GM21526 (cell line): Measurements from ENCODE around the gene CENPO.
A peak's percentile ranks its signal among the peaks of the same experiment; 100 is the strongest.

Experiments used
- ATAC-seq: cut with Tn5 transposase; IDR thresholded peaks from one replicate; pipeline ENCODE4 v1.9.1; 2021; ENCODE audit warnings: moderate library complexity; ENCODE audit not compliant: unreplicated experiment, low FRiP score

CENPO gene

GRCh38 chr2:24792874-24793760, at the start of gene CENPO, which contains the start of gene PTRHD1:
CENPO (plus strand) TSS chr2:24793425; CDS start chr2:24793920, 495 bp downstream.
PTRHD1 (minus strand) TSS chr2:24793391; CDS start chr2:24793377, 14 bp downstream.
- peak; percentile 85 for ATAC-seq

- ATAC-seq = no peak
These were observed 49.3 kb upstream of the CENPO start for GRCh38 chr2:24743924-24744323.

- no peak for ATAC-seq
These were observed 48.9 kb upstream of the CENPO start for GRCh38 chr2:24744356-24744755.

GRCh38 chr2:24745825-24746224, 47.4 kb upstream of the CENPO start:
- ATAC-seq = no peak

- no peak for ATAC-seq
These were observed 45.9 kb upstream of the CENPO start for GRCh38 chr2:24747299-24747698.

- ATAC-seq = no peak
These were observed 44.0 kb upstream of the CENPO start for GRCh38 chr2:24749069-24749691.

GRCh38 chr2:24754985-24755705, 38.1 kb upstream of the CENPO start:
- no peak for ATAC-seq

- no peak for ATAC-seq
These were observed 36.4 kb upstream of the CENPO start for GRCh38 chr2:24756789-24757188.

GRCh38 chr2:24761866-24762265, 31.4 kb upstream of the CENPO start:
- ATAC-seq = no peak

GRCh38 chr2:24762518-24762917, 30.7 kb upstream of the CENPO start:
- ATAC-seq = no peak

GRCh38 chr2:24763843-24764242, 29.4 kb upstream of the CENPO start:
- no peak for ATAC-seq

- ATAC-seq = no peak
These were observed 26.6 kb upstream of the CENPO start for GRCh38 chr2:24766609-24767008.

GRCh38 chr2:24768013-24768412, 25.2 kb upstream of the CENPO start:
- no peak for ATAC-seq

- ATAC-seq = no peak
These were observed 24.6 kb upstream of the CENPO start for GRCh38 chr2:24768601-24769000.

- no peak for ATAC-seq
These were observed 22.2 kb upstream of the CENPO start for GRCh38 chr2:24771061-24771460.

- ATAC-seq = no peak
These were observed 21.2 kb upstream of the CENPO start for GRCh38 chr2:24771764-24772586.

GRCh38 chr2:24774373-24774772, 18.9 kb upstream of the CENPO start:
- ATAC-seq = no peak

- no peak for ATAC-seq
These were observed 14.1 kb upstream of the CENPO start for GRCh38 chr2:24779116-24779515.

- no peak for ATAC-seq
These were observed 9.6 kb upstream of the CENPO start for GRCh38 chr2:24783641-24784040.

- ATAC-seq = peak; percentile 77
These were observed 7.4 kb upstream of the CENPO start for GRCh38 chr2:24785671-24786321.
